ENCODE measurements around the gene TPGS1.
A peak's percentile ranks its signal among the peaks of the same experiment; 100 is the strongest.

Gene TPGS1

GRCh38 chr19:547836-548720, 40.8 kb downstream of the TPGS1 start:
- TF ChIP-seq CTCF (IDR thresholded peaks at IDR 0.05) (peak; percentile 25), ZFX (IDR thresholded peaks at IDR 0.05; ENCODE audit: borderline replicate concordance) (no peak)
- no peak overlapping the region for H3K27ac ChIP-seq

GRCh38 chr19:548886-549830, 41.9 kb downstream of the TPGS1 start:
- peak overlapping the region; percentile 47; the same call in 1 of the 2 replicates for H3K27ac ChIP-seq
- TF ChIP-seq ZFX (IDR thresholded peaks at IDR 0.05; ENCODE audit: borderline replicate concordance) (no peak), CTCF (IDR thresholded peaks at IDR 0.05) (peak; percentile 28; the same call in 1 of the 2 replicates)

- TF ChIP-seq ZFX (IDR thresholded peaks at IDR 0.05; ENCODE audit: borderline replicate concordance): no peak
- TF ChIP-seq CTCF (IDR thresholded peaks at IDR 0.05): no peak
- H3K27ac ChIP-seq: no peak overlapping the region
Measured at GRCh38 chr19:554817-555216, 47.5 kb downstream of the TPGS1 start.

- no peak overlapping the region for H3K27ac ChIP-seq
- no peak for TF ChIP-seq ZFX (IDR thresholded peaks at IDR 0.05; ENCODE audit: borderline replicate concordance)
- TF ChIP-seq CTCF (IDR thresholded peaks at IDR 0.05): no peak
Measured at GRCh38 chr19:555474-555808, 48.1 kb downstream of the TPGS1 start.

- no peak overlapping the region for H3K27ac ChIP-seq
- no peak for TF ChIP-seq CTCF (IDR thresholded peaks at IDR 0.05)
- no peak for TF ChIP-seq ZFX (IDR thresholded peaks at IDR 0.05; ENCODE audit: borderline replicate concordance)
Measured at GRCh38 chr19:556611-557382, 49.5 kb downstream of the TPGS1 start.

GRCh38 chr19:558770-559439, 51.6 kb downstream of the TPGS1 start:
- H3K27ac ChIP-seq: no peak overlapping the region
- TF ChIP-seq CTCF (IDR thresholded peaks at IDR 0.05) (no peak), ZFX (IDR thresholded peaks at IDR 0.05; ENCODE audit: borderline replicate concordance) (no peak)

Measured in 22Rv1 (cell line).